GM23338 (cell line): Measurements from ENCODE around the gene CSNK1G1. TPM values are rescaled to one million over a fixed set of nuclear protein-coding genes. Genes with fewer than 3 reads are reported as not detected.
A peak's percentile ranks its signal among the peaks of the same experiment; 100 is the strongest.

ENCODE experiments used
- ATAC-seq: fragments of 200-7000 bp; cut with Tn5 transposase; 3 replicates; pipeline ENCODE4 v1.9.1; 2020
- DNase-seq: peaks from one replicate; pipeline ENCODE4 v3.0.0-alpha.2; 2015; ENCODE audit warnings: low spot score
- H2AFZ ChIP-seq: fragments of 200-600 bp; sonication (generic); 2 replicates; pipeline ENCODE4 v1.8.0; 2016; ENCODE audit warnings: antibody characterized with exemption, mild to moderate bottlenecking, moderate library complexity
- H3F3A ChIP-seq: fragments of 200-600 bp; sonication (generic); replicated peaks from 2 replicates; pipeline ENCODE4 v1.8.0; 2017; ENCODE audit warnings: antibody characterized with exemption, mixed run types, low read depth
- H3K27ac ChIP-seq: fragments of 200-600 bp; sonication (generic); 2 replicates; pipeline ENCODE4 v1.6.1; 2016; ENCODE audit warnings: low read depth
- H3K27me3 ChIP-seq: fragments of 200-600 bp; sonication (generic); 2 replicates; pipeline ENCODE4 v1.8.0; 2016; ENCODE audit warnings: mild to moderate bottlenecking, mixed run types, moderate library complexity; ENCODE audit not compliant: insufficient read depth
- H3K36me3 ChIP-seq: fragments of 200-600 bp; sonication (generic); 2 replicates; pipeline ENCODE4 v1.8.0; 2016; ENCODE audit warnings: mild to moderate bottlenecking; ENCODE audit not compliant: insufficient read depth
- H3K4me1 ChIP-seq: fragments of 200-600 bp; sonication (generic); 2 replicates; pipeline ENCODE4 v1.8.0; 2016; ENCODE audit warnings: mild to moderate bottlenecking, moderate library complexity; ENCODE audit not compliant: insufficient read depth
- H3K4me2 ChIP-seq: fragments of 200-600 bp; sonication (generic); 2 replicates; pipeline ENCODE4 v1.7.1; 2017; ENCODE audit warnings: mixed run types
- H3K4me3 ChIP-seq: fragments of 200-600 bp; sonication (generic); 2 replicates; pipeline ENCODE4 v1.6.1; 2016; ENCODE audit warnings: mixed run types
- H3K79me2 ChIP-seq: fragments of 200-600 bp; sonication (generic); replicated peaks from 2 replicates; pipeline ENCODE4 v1.8.0; 2017; ENCODE audit warnings: mild to moderate bottlenecking; ENCODE audit not compliant: insufficient read depth
- H3K9me2 ChIP-seq: fragments of 200-600 bp; sonication (generic); 2 replicates; pipeline ENCODE4 v1.8.0; 2017; ENCODE audit not compliant: insufficient read depth
- H4K20me1 ChIP-seq: fragments of 200-600 bp; sonication (generic); replicated peaks from 2 replicates; pipeline ENCODE4 v1.8.0; 2017; ENCODE audit warnings: mild to moderate bottlenecking; ENCODE audit not compliant: insufficient read depth
- H3K27ac Mint-ChIP-seq: 2 replicates; pipeline ENCODE4 v1.8.0; 2020; ENCODE audit warnings: inconsistent platforms, mild to moderate bottlenecking, moderate library complexity, mixed read lengths
- H3K27me3 Mint-ChIP-seq: 3 replicates; pipeline ENCODE4 v1.8.0; 2022; ENCODE audit warnings: low read depth, mild to moderate bottlenecking, moderate library complexity, mixed read lengths, inconsistent platforms; ENCODE audit not compliant: insufficient read depth, poor library complexity
- H3K36me3 Mint-ChIP-seq: 3 replicates; pipeline ENCODE4 v1.8.0; 2021; ENCODE audit warnings: low read depth, mild to moderate bottlenecking, inconsistent platforms, moderate library complexity, mixed read lengths
- H3K4me1 Mint-ChIP-seq: 3 replicates; pipeline ENCODE4 v1.8.0; 2020; ENCODE audit warnings: mild to moderate bottlenecking, inconsistent platforms, mixed read lengths
- H3K4me3 Mint-ChIP-seq: 3 replicates; pipeline ENCODE4 v1.8.0; 2021; ENCODE audit warnings: moderate library complexity, mild to moderate bottlenecking, inconsistent platforms, mixed read lengths
- H3K9me3 Mint-ChIP-seq: 3 replicates; pipeline ENCODE4 v1.8.0; 2020; ENCODE audit warnings: moderate library complexity, mild to moderate bottlenecking, inconsistent platforms, mixed read lengths
- CTCF ChIP-seq, 2 experiments: fragments of 200-600 bp in 1 of 2; sonication (generic) in 1 of 2; conservative IDR thresholded peaks; 2 replicates each; pipeline versions ENCODE4 v1.5.1 to v1.6.1; 2016 to 2017; ENCODE audit warnings: antibody characterized with exemption in 2 of 2, low read depth in 2 of 2, mild to moderate bottlenecking in 2 of 2, moderate library complexity in 1 of 2
- NANOG ChIP-seq: IDR thresholded peaks from 2 replicates; pipeline ENCODE4 v1.6.1; 2016; ENCODE audit warnings: antibody characterized with exemption, borderline replicate concordance
- POLR2AphosphoS5 ChIP-seq: IDR thresholded peaks from 2 replicates; pipeline ENCODE4 v1.6.1; 2016; ENCODE audit warnings: antibody characterized with exemption, low read depth
- REST ChIP-seq: IDR thresholded peaks from one replicate; pipeline ENCODE4 v1.6.1; 2018; ENCODE audit warnings: antibody characterized with exemption; ENCODE audit not compliant: unreplicated experiment
- ZNF462 ChIP-seq: fragments of 250-450 bp; sonication (Bioruptor Pico); IDR thresholded peaks from 2 replicates; pipeline ENCODE4 v1.5.0; 2020; ENCODE audit warnings: mild to moderate bottlenecking, moderate library complexity
- polyA plus RNA-seq: library from polyadenylated mRNA; unstranded; fragments of >200 nt; fragmentation: Nextera tagmentation; extraction: Ambion mirVana; gene quantifications from 2 replicates; pipeline ENCODE4 v1.2.1, GENCODE V29; 2016
- total RNA-seq: library from RNA; depleted of rRNA; stranded (reverse); fragments of >200 nt; shearing (Covaris generic); gene quantifications from 2 replicates; pipeline ENCODE4 v1.2.3, GENCODE V29; 2014

The CSNK1G1 gene
- total and polyA plus RNA-seq, 2 experiments from 2014 or later, result 9.3 to 13.4 TPM

- Histone ChIP-seq H3K4me2 (peak overlapping the region; percentile 94), H3K36me3 (peaks cover 34% of the 10 kb centered on the region), H3K4me3 (peak overlapping the region; percentile 82), H4K20me1 (peaks cover 13% of the 10 kb centered on the region; the same call in 1 of the 2 replicates), H3K9me2 (no peaks in the 10 kb centered on the region), H2AFZ (no peak overlapping the region), H3K4me1 (peaks cover 13% of the 10 kb centered on the region), H3K27ac (peak overlapping the region; percentile 89), H3K27me3 (peaks cover 18% of the 10 kb centered on the region), H3K79me2 (no peaks in the 10 kb centered on the region), H3F3A (peaks cover 31% of the 10 kb centered on the region)
- Mint-ChIP-seq H3K4me1 (peaks cover 18% of the 10 kb centered on the region), H3K27ac (no peak overlapping the region), H3K27me3 (peaks cover 24% of the 10 kb centered on the region), H3K36me3 (peaks cover 41% of the 10 kb centered on the region), H3K9me3 (no peaks in the 10 kb centered on the region; the same call in 2 of the 3 replicates), H3K4me3 (peak overlapping the region; percentile 68)
- DNase-seq (peak; percentile 91), ATAC-seq (peak; percentile 74)
- no peak for TF ChIP-seq REST
- TF ChIP-seq ZNF462, result no peak
- no peak for TF ChIP-seq NANOG
- TF ChIP-seq CTCF (conservative IDR thresholded peaks at IDR 0.05; ENCODE audit: low read depth in 2 of 2), result peak; percentile 93 to 98
- peak; percentile 64 for TF ChIP-seq POLR2AphosphoS5
Measured at GRCh38 chr15:64153480-64154367, 202.2 kb downstream of the CSNK1G1 start.
